MM.1S (cell line): Measurements from ENCODE around the gene PDXDC1.

Experiments used
- EZH2 ChIP-seq: fragments of 300-600 bp; sonication (generic); optimal IDR thresholded peaks from 2 replicates; pipeline ENCODE3; 2017; ENCODE audit warnings: low read depth, mild to moderate bottlenecking, antibody characterized with exemption, low read length, mixed read lengths
- EZH2phosphoT487 ChIP-seq: fragments of 300-600 bp; sonication (generic); IDR thresholded peaks from 2 replicates; pipeline ENCODE4 v1.6.1; 2018; ENCODE audit warnings: antibody characterized with exemption, low read length
- TF ChIP-seq, protein P1 (sequence below): fragments of 300-600 bp; sonication (generic); IDR thresholded peaks from 2 replicates; pipeline ENCODE4 v1.5.1; 2016; ENCODE audit warnings: antibody characterized with exemption, low read length, mixed read lengths

DNA sequence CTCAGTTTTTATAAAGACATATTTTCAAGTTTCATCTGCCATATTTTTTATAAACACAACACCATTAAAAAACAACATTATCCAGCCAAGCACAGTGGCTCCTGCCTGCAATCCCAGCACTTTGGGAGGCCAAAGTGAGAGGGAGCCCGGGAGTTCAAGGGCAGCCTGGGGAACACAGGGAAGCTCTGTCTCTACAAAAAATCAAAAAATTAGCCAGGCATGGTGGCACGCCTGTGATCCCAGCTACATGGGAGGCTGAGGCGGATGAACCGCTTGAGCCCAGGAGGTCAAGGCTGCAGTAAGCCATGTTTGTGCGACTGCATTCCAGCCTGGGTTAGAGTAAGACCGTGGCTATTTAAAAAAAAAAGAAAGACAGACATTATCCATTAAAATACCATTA, 98.3 kb downstream of the PDXDC1 start:
- TF ChIP-seq, protein P1, sequence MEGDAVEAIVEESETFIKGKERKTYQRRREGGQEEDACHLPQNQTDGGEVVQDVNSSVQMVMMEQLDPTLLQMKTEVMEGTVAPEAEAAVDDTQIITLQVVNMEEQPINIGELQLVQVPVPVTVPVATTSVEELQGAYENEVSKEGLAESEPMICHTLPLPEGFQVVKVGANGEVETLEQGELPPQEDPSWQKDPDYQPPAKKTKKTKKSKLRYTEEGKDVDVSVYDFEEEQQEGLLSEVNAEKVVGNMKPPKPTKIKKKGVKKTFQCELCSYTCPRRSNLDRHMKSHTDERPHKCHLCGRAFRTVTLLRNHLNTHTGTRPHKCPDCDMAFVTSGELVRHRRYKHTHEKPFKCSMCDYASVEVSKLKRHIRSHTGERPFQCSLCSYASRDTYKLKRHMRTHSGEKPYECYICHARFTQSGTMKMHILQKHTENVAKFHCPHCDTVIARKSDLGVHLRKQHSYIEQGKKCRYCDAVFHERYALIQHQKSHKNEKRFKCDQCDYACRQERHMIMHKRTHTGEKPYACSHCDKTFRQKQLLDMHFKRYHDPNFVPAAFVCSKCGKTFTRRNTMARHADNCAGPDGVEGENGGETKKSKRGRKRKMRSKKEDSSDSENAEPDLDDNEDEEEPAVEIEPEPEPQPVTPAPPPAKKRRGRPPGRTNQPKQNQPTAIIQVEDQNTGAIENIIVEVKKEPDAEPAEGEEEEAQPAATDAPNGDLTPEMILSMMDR, result no peak
- no peak for TF ChIP-seq EZH2
- TF ChIP-seq EZH2phosphoT487, result no peak
